Astrocyte of the cerebellum (primary cell): ENCODE data around the gene POC1B.

Source experiments
- DNase-seq: peaks from one replicate; pipeline ENCODE4 v3.0.0-alpha.2; 2011; ENCODE audit warnings: low read depth
- H3K4me3 ChIP-seq: 2 replicates; pipeline ENCODE4 v1.5.1; 2011; ENCODE audit warnings: mild to moderate bottlenecking, low read depth, low read length, moderate library complexity
- CTCF ChIP-seq: IDR thresholded peaks from 2 replicates; pipeline ENCODE4 v1.5.1; 2012; ENCODE audit warnings: low read length, low read depth, moderate library complexity, mild to moderate bottlenecking; ENCODE audit errors: missing control alignments
- in situ Hi-C: cut with HindIII; loops from 2 replicates; pipeline ENCODE4 v1.10.0; 2017; ENCODE audit warnings: low sequenced_read_pairs

The POC1B gene

GRCh38 chr12:89411846-89412245 is 114.0 kb downstream of the POC1B start:
- in situ Hi-C loops, result no loop called here
- DNase-seq, result no peak
- TF ChIP-seq CTCF, result no peak
- no peak overlapping the region for H3K4me3 ChIP-seq

- no peak overlapping the region for H3K4me3 ChIP-seq
- no peak for DNase-seq
- in situ Hi-C loops, result no loop called here
- TF ChIP-seq CTCF, result no peak
Measured at GRCh38 chr12:89411234-89411633, 114.6 kb downstream of the POC1B start.

- in situ Hi-C loops, result no loop called here
- DNase-seq, result no peak
- no peak overlapping the region for H3K4me3 ChIP-seq
- no peak for TF ChIP-seq CTCF
Measured at GRCh38 chr12:89405626-89406345, 120.1 kb downstream of the POC1B start.

GRCh38 chr12:89401433-89402058 is 124.3 kb downstream of the POC1B start:
- DNase-seq, result no peak
- in situ Hi-C loops, result no loop called here
- no peak overlapping the region for H3K4me3 ChIP-seq
- TF ChIP-seq CTCF, result no peak

- no peak for DNase-seq
- in situ Hi-C loops, result no loop called here
- no peak overlapping the region for H3K4me3 ChIP-seq
- no peak for TF ChIP-seq CTCF
Measured at GRCh38 chr12:89400415-89400814, 125.4 kb downstream of the POC1B start.

- no peak for TF ChIP-seq CTCF
- in situ Hi-C loops, result no loop called here
- H3K4me3 ChIP-seq, result no peak overlapping the region
- no peak for DNase-seq
Measured at GRCh38 chr12:89395712-89396111, 130.1 kb downstream of the POC1B start.
